GM12878 (cell line): ENCODE measurements around the gene INF2. TPM values are rescaled to one million over a fixed set of nuclear protein-coding genes. Genes with fewer than 3 reads are reported as not detected.

Experiments used
- ATAC-seq: fragments of 200-7000 bp; cut with Tn5 transposase; 3 replicates; pipeline ENCODE4 v1.9.1; 2020; ENCODE audit warnings: mild to moderate bottlenecking, moderate library complexity
- BruUV-seq: library from RNA; stranded (reverse); fragments of 400-500 nt; replicated peaks from 2 replicates; lab custom pipeline; 2021; lab: Mats Ljungman, UMichigan
- CTCF ChIA-PET: fragments of 300-600 bp; sonication (Branson Sonifier 250); formaldehyde crosslinking; extraction: SDS; loops from one replicate; lab custom pipeline; 2021; ENCODE audit warnings: inconsistent platforms; lab: Yijun Ruan, JAX
- POLR2A ChIA-PET: fragments of 350-600 bp; formaldehyde crosslinking; extraction: SDS; loops from one replicate; lab custom pipeline; 2021; ENCODE audit warnings: inconsistent platforms; lab: Charles Lee
- RAD21 ChIA-PET: fragments of 300-600 bp; sonication (Branson Sonifier 250); formaldehyde crosslinking; loops from one replicate; lab custom pipeline; 2023; ENCODE audit warnings: antibody characterized with exemption; ENCODE audit not compliant: unreplicated experiment; lab: Charles Lee
- SMC1A ChIA-PET: fragments of 300-600 bp; sonication (Branson Sonifier 250); formaldehyde crosslinking; loops from one replicate; lab custom pipeline; 2023; ENCODE audit not compliant: unreplicated experiment, uncharacterized antibody; lab: Charles Lee
- DNase-seq: peaks from one replicate; pipeline ENCODE4 v3.0.0-alpha.2; 2011; ENCODE audit warnings: low read depth, low spot score
- FAIRE-seq: peaks from 3 replicates; lab custom pipeline; 2011; peaks lifted over from hg19 to GRCh38; lab: Jason Lieb, UNC
- H2AFZ ChIP-seq: 2 replicates; pipeline ENCODE4 v1.6.0; 2011; ENCODE audit warnings: low read depth, low read length, control low read depth; ENCODE audit not compliant: control insufficient read depth
- H3K27ac ChIP-seq: 2 replicates; pipeline ENCODE4 v1.5.1; 2011; ENCODE audit warnings: control low read depth; ENCODE audit not compliant: control insufficient read depth, insufficient read depth
- H3K27me3 ChIP-seq, 2 experiments: replicated peaks in 1 of 2; 2 replicates each; pipeline versions ENCODE4 v1.6.0 to v1.6.1; 2011; ENCODE audit warnings: low read length in 1 of 2; ENCODE audit not compliant: control insufficient read depth in 2 of 2, insufficient read depth in 2 of 2
- H3K36me3 ChIP-seq, 2 experiments: 2 replicates each; pipeline ENCODE4 v1.5.1; 2011; ENCODE audit warnings: low read length in 1 of 2; ENCODE audit not compliant: control insufficient read depth in 2 of 2, insufficient read depth in 2 of 2
- H3K4me1 ChIP-seq: 2 replicates; pipeline ENCODE4 v1.6.1; 2011; ENCODE audit warnings: mild to moderate bottlenecking, low read length, moderate library complexity, mixed read lengths; ENCODE audit not compliant: control insufficient read depth, insufficient read depth
- H3K4me2 ChIP-seq: 2 replicates; pipeline ENCODE4 v1.6.0; 2011; ENCODE audit warnings: control low read depth; ENCODE audit not compliant: control insufficient read depth, insufficient read depth
- H3K4me3 ChIP-seq: fragments of 200-600 bp; sonication (generic); 2 replicates; pipeline ENCODE4 v1.5.1; 2016
- H3K79me2 ChIP-seq: 2 replicates; pipeline ENCODE4 v1.6.0; 2011; ENCODE audit warnings: low read length; ENCODE audit not compliant: control insufficient read depth, insufficient read depth
- H3K9ac ChIP-seq: 2 replicates; pipeline ENCODE4 v1.8.0; 2011; ENCODE audit warnings: low read length, control low read depth, mixed read lengths; ENCODE audit not compliant: control insufficient read depth, insufficient read depth
- H3K9me3 ChIP-seq: replicated peaks from 3 replicates; pipeline ENCODE4 v1.5.1; 2011; ENCODE audit warnings: mild to moderate bottlenecking, low read length; ENCODE audit not compliant: control insufficient read depth, insufficient read depth
- H4K20me1 ChIP-seq: 2 replicates; pipeline ENCODE4 v1.6.0; 2011; ENCODE audit not compliant: control insufficient read depth, insufficient read depth
- ESRRA ChIP-seq: IDR thresholded peaks from 2 replicates; pipeline ENCODE4 v1.6.1; 2012; ENCODE audit warnings: mild to moderate bottlenecking, low read length, improper control_type of control experiment
- HDGF ChIP-seq: fragments of 450-650 bp; IDR thresholded peaks from 2 replicates; pipeline ENCODE4 v1.6.1; 2016; ENCODE audit warnings: antibody characterized with exemption
- NBN ChIP-seq: fragments of 450-650 bp; IDR thresholded peaks from 2 replicates; pipeline ENCODE4 v1.6.1; 2016
- WGBS: methylation state at CpG from one replicate; pipeline ENCODE4 v1.1.6; 2016; ENCODE audit warnings: low lambda C conversion rate; ENCODE audit not compliant: insufficient replicate concordance, insufficient coverage; ENCODE audit errors: missing lambda C conversion rate; 5-methylcytosine and 5-hydroxymethylcytosine counted together
- in situ Hi-C: fragments of 300-500 bp; cut with MboI; formaldehyde crosslinking; loops from 9 replicates; pipeline ENCODE4 v1.14.3; 2018; ENCODE audit warnings: mixed read lengths
- intact Hi-C: fragments of 100-400 bp; cut with micrococcal nuclease; formaldehyde crosslinking; loops from one replicate; pipeline ENCODE4 v1.14.2; 2022; ENCODE audit not compliant: unreplicated experiment
- polyA plus RNA-seq, 11 experiments: library from polyadenylated mRNA; depleted of rRNA in 4 of 11; unstranded in 6 of 11; stranded (reverse) in 5 of 11; fragments of >200 nt; fragmentation: Nextera tagmentation in 4 of 11; fragmentation: Illumina TruSeq in 1 of 11; extraction: Ambion mirVana in 4 of 11; extraction: Trizol in 1 of 11; gene quantifications; 1 replicate in 1 of 11; 2 replicates in 10 of 11; pipeline versions ENCODE4 v1.2.1 to v1.2.3, GENCODE V29; 2011 to 2016; ENCODE audit warnings: inconsistent platforms in 2 of 11, missing spikeins in 2 of 11, low read depth in 1 of 11
- total RNA-seq, 4 experiments: library from RNA; depleted of rRNA in 3 of 4; stranded (reverse); fragments of >200 nt in 3 of 4; fragmentation: Illumina TruSeq in 1 of 4; extraction: Trizol in 1 of 4; gene quantifications; 2 replicates each; pipeline versions ENCODE4 v1.2.1 to v1.2.3, GENCODE V29; 2013 to 2021
- TF ChIP-seq, protein P1 (sequence below): fragments of 450-650 bp; IDR thresholded peaks from 2 replicates; pipeline ENCODE4 v1.6.1; 2017; ENCODE audit warnings: low read depth, mild to moderate bottlenecking, moderate library complexity

The INF2 gene
- total and polyA plus RNA-seq, 10 of the 15 experiments (the other 5 are each of a cell fraction or from before 2014, with no cell fraction given): 0.72 to 43.2 (median 8.3) TPM

DNA sequence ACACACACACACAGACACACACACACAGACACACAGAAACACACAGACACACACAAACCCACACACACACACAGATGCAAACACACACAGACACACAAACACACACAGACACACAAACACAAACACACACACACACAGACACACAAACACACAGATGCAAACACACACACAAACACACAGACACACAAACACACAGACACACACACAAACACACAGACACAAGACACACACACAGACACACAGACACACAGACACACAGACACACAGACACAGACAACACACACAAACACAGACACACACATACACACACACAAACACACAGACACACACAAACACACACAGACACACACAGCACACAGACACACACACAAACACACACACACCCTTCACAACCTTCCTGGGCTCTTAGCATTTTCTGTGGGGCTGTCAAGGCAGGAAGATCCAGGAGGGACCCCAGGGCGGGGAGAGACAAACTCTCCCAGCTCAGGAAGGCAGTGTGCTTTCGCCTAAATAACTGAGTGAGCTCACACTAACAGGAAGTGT, 24.2 kb upstream of the INF2 start:
- Histone ChIP-seq H3K4me3 (no peak overlapping the region), H3K36me3 (no peaks in the 10 kb centered on the region), H2AFZ (peak overlapping the region; percentile 91), H3K9ac (peak overlapping the region; percentile 60), H3K4me2 (peak overlapping the region; percentile 48; the same call in 1 of the 2 replicates), H3K9me3 (no peaks in the 10 kb centered on the region; the same call in none of the 3 replicates)
- FAIRE-seq (no peak), DNase-seq (no peak), ATAC-seq (peak; percentile 19; the same call in 1 of the 3 replicates)
- intact Hi-C loops: no loop called here
- RAD21 ChIA-PET: interaction anchor here (0.8 to 1.3 kb wide), 2 partner anchors 16 to 88 kb away, joined by 3 to 6 read pairs; partner anchors contain the start of gene SIVA1
- SMC1A ChIA-PET: interaction anchor here (1.7 to 2.8 kb wide), 2 partner anchors 12 to 16 kb away, joined by 6 to 12 read pairs; no protein-coding TSS in a partner anchor
- TF ChIP-seq, protein P1, sequence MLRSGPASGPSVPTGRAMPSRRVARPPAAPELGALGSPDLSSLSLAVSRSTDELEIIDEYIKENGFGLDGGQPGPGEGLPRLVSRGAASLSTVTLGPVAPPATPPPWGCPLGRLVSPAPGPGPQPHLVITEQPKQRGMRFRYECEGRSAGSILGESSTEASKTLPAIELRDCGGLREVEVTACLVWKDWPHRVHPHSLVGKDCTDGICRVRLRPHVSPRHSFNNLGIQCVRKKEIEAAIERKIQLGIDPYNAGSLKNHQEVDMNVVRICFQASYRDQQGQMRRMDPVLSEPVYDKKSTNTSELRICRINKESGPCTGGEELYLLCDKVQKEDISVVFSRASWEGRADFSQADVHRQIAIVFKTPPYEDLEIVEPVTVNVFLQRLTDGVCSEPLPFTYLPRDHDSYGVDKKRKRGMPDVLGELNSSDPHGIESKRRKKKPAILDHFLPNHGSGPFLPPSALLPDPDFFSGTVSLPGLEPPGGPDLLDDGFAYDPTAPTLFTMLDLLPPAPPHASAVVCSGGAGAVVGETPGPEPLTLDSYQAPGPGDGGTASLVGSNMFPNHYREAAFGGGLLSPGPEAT: 0 out of 2 replicates have a peak, but pooled peaks have one; percentile 16
- peak; percentile 86 for TF ChIP-seq NBN
- TF ChIP-seq HDGF: peak; percentile 95; the same call in 1 of the 2 replicates
- no peak for TF ChIP-seq ESRRA
- TF ChIP-seq, all 136 proteins: peak for 3
- Histone ChIP-seq H3K27ac (peak overlapping the region; percentile 48; the same call in 1 of the 2 replicates), H3K4me1 (peaks cover 24% of the 10 kb centered on the region), H3K79me2 (no peaks in the 10 kb centered on the region; the same call in 1 of the 2 replicates), H4K20me1 (no peaks in the 10 kb centered on the region), H3K27me3 (no peaks in the 10 kb centered on the region)
- no TSS peak for BruUV-seq
- in situ Hi-C loops: no loop called here
- POLR2A ChIA-PET: interaction anchor here (0.7 to 1.7 kb wide), 2 partner anchors 12 to 13 kb away, joined by 3 to 6 read pairs; no protein-coding TSS in a partner anchor
- CTCF ChIA-PET: interaction anchor here (1.0 to 2.0 kb wide), 6 partner anchors 13 to 44 kb away, joined by 3 to 17 read pairs (median 4); no protein-coding TSS in a partner anchor
- 0% methylated on average over 2 of the region's 2 CpGs for WGBS
